HG03045 (cell line): ENCODE results near the gene TSPYL4.

Experiments used
- ATAC-seq: cut with Tn5 transposase; IDR thresholded peaks from one replicate; pipeline ENCODE4 v1.9.1; 2021; ENCODE audit warnings: mild to moderate bottlenecking, moderate library complexity; ENCODE audit not compliant: unreplicated experiment

The TSPYL4 gene

GRCh38 chr6:116229287-116229913 lies 24.5 kb downstream of the TSPYL4 start:
- no peak for ATAC-seq

- ATAC-seq, result no peak
These were observed 30.5 kb downstream of the TSPYL4 start for GRCh38 chr6:116223355-116223754.

GRCh38 chr6:116221911-116222310 lies 32.0 kb downstream of the TSPYL4 start:
- ATAC-seq, result no peak

GRCh38 chr6:116221067-116221466 lies 32.8 kb downstream of the TSPYL4 start:
- no peak for ATAC-seq

GRCh38 chr6:116218866-116219265 lies 35.0 kb downstream of the TSPYL4 start:
- no peak for ATAC-seq

GRCh38 chr6:116218172-116218633 lies 35.7 kb downstream of the TSPYL4 start:
- no peak for ATAC-seq

- ATAC-seq, result no peak
These were observed 36.8 kb downstream of the TSPYL4 start for GRCh38 chr6:116217069-116217468.

- ATAC-seq, result no peak
These were observed 38.5 kb downstream of the TSPYL4 start for GRCh38 chr6:116215414-116215813.

- no peak for ATAC-seq
These were observed 39.2 kb downstream of the TSPYL4 start for GRCh38 chr6:116214681-116215080.

GRCh38 chr6:116210750-116211425 lies 43.0 kb downstream of the TSPYL4 start:
- no peak for ATAC-seq

GRCh38 chr6:116210316-116210715 lies 43.6 kb downstream of the TSPYL4 start:
- ATAC-seq, result no peak

GRCh38 chr6:116208056-116208785 lies 45.7 kb downstream of the TSPYL4 start:
- no peak for ATAC-seq

- ATAC-seq, result no peak
These were observed 47.5 kb downstream of the TSPYL4 start for GRCh38 chr6:116206231-116206903.

- ATAC-seq, result no peak
These were observed 48.6 kb downstream of the TSPYL4 start for GRCh38 chr6:116205281-116205680.

- ATAC-seq, result no peak
These were observed 52.3 kb downstream of the TSPYL4 start for GRCh38 chr6:116201538-116201937.

GRCh38 chr6:116200619-116201249 lies 53.1 kb downstream of the TSPYL4 start:
- ATAC-seq, result no peak
